SK-N-SH treated with all-trans-retinoic acid at 6 μM for 48 hours (cell line): ENCODE results near the gene NXPE1.

Source experiments
- ESRRG ChIP-seq: fragments of 250-450 bp; sonication (Bioruptor Pico); IDR thresholded peaks from 2 replicates; pipeline ENCODE4 v1.6.1; 2021; ENCODE audit warnings: mild to moderate bottlenecking
- SNAI2 ChIP-seq: fragments of 250-450 bp; sonication (Bioruptor Pico); IDR thresholded peaks from 2 replicates; pipeline ENCODE4 v1.5.0; 2020; ENCODE audit warnings: mild to moderate bottlenecking, moderate library complexity
- ZFP3 ChIP-seq: fragments of 250-450 bp; sonication (Bioruptor Pico); IDR thresholded peaks from 2 replicates; pipeline ENCODE4 v1.5.0; 2020; ENCODE audit warnings: mild to moderate bottlenecking, moderate library complexity
- ZFP30 ChIP-seq: fragments of 450-650 bp; formaldehyde crosslinking; IDR thresholded peaks from 2 replicates; pipeline ENCODE4 v1.5.0; 2022; ENCODE audit warnings: mild to moderate bottlenecking, moderate library complexity
- ZNF8 ChIP-seq: fragments of 450-650 bp; formaldehyde crosslinking; IDR thresholded peaks from 2 replicates; pipeline ENCODE4 v1.5.0; 2020; ENCODE audit warnings: mild to moderate bottlenecking, moderate library complexity
- TF ChIP-seq, protein P1 (sequence below): fragments of 250-450 bp; sonication (Bioruptor Pico); IDR thresholded peaks from 2 replicates; pipeline ENCODE4 v1.5.1; 2020; ENCODE audit warnings: low read depth, mild to moderate bottlenecking, moderate library complexity
- TF ChIP-seq, protein P2 (sequence below): fragments of 250-450 bp; sonication (Bioruptor Pico); IDR thresholded peaks from 2 replicates; pipeline ENCODE4 v1.8.0; 2021; ENCODE audit warnings: low read depth, mild to moderate bottlenecking, moderate library complexity, borderline replicate concordance

DNA sequence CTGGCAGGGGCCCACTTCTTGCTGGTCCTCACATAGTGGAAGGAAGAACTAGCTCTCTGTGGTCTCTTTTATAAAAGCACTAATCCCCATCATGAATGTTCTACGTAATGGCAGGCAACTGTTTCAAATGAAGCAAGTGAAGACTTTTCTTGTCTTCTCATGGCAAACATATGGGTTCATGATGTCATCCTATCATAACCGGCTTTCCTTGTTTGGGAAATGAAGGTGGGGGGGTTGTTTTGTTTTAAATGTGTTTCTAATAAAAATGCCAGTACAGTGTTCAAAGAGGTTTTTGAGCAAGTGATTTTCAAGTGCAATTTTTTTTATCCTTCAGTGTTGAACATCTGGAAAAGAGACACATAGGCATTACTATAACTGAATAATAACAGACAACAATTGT is 87.0 kb downstream of the NXPE1 start:
- TF ChIP-seq, protein P1, sequence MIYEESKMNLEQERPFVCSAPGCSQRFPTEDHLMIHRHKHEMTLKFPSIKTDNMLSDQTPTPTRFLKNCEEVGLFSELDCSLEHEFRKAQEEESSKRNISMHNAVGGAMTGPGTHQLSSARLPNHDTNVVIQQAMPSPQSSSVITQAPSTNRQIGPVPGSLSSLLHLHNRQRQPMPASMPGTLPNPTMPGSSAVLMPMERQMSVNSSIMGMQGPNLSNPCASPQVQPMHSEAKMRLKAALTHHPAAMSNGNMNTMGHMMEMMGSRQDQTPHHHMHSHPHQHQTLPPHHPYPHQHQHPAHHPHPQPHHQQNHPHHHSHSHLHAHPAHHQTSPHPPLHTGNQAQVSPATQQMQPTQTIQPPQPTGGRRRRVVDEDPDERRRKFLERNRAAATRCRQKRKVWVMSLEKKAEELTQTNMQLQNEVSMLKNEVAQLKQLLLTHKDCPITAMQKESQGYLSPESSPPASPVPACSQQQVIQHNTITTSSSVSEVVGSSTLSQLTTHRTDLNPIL (CRISPR knock-in tag), result no peak
- TF ChIP-seq ZFP3 (CRISPR knock-in tag) (no peak), ZFP30 (CRISPR knock-in tag) (no peak), ESRRG (no peak), ZNF8 (no peak), SNAI2 (no peak)
- TF ChIP-seq, protein P2, sequence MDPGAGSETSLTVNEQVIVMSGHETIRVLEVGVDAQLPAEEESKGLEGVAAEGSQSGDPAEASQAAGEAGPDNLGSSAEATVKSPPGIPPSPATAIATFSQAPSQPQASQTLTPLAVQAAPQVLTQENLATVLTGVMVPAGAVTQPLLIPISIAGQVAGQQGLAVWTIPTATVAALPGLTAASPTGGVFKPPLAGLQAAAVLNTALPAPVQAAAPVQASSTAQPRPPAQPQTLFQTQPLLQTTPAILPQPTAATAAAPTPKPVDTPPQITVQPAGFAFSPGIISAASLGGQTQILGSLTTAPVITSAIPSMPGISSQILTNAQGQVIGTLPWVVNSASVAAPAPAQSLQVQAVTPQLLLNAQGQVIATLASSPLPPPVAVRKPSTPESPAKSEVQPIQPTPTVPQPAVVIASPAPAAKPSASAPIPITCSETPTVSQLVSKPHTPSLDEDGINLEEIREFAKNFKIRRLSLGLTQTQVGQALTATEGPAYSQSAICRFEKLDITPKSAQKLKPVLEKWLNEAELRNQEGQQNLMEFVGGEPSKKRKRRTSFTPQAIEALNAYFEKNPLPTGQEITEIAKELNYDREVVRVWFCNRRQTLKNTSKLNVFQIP, result no peak
